Measurements from ENCODE around the gene KHDC4. TPM values are rescaled to one million over a fixed set of nuclear protein-coding genes. Genes with fewer than 3 reads are reported as not detected.
A peak's percentile ranks its signal among the peaks of the same experiment; 100 is the strongest.

KHDC4 gene
- total and polyA plus RNA-seq, 9 of the 15 experiments (the other 6 are each of a cell fraction or from before 2014, with no cell fraction given), result 12.1 to 185 (median 65.6) TPM

DNA sequence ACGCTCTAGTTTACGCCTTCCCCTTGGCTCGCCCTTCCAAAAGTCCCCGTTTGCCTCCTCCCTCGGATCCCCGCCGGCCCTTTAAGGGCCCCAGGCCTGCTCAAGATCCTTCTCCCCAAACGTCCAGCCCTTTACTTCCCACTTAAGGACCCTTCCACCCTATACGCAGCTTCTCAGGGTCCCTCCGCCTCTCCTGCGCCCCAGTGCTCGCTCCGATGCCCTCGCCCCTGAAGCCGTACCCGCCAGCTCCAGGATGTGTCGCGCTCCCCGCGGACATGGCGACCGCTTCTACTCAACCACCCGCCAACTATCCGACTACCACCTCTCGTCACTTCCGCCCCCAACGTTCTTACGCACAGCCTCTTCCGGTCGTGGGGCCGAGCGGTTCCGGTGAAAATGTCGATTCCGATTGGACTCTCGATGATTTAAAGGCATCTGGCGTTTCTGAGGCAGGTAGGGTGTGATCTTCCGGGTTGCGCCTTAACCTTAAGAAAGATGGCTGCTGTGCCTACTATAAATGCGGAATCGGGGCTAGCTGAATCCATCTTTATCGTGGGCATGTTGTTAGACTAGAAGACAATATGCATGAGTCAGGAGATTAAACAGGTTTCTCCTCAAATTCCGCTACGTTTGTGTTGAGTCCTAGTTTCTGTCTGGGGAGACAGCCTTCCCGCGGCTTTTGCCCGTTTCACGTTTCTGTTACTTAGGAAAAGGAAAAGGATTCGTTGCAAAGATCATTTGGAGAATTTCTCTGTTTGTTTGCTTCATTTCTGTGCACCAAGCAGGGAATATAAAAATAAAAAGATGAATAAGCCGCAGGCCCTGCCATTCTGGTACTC is at the start of gene KHDC4 (continued):
- peak; percentile 96 for TF ChIP-seq POLR2H (tag; IDR thresholded peaks at IDR 0.05; ENCODE audit: low read depth)
- 0 out of 4 replicates have a peak, but pooled peaks of 1 of the 2 experiments have one; percentile 20 for TF ChIP-seq NONO (IDR thresholded peaks at IDR 0.05; ENCODE audit: low read depth in 2 of 2, low read length in 1 of 2)
- peak; percentile 61; the same call in 1 of the 2 replicates for TF ChIP-seq ESRRA (IDR thresholded peaks at IDR 0.05; ENCODE audit: borderline replicate concordance, low read depth)
- TF ChIP-seq GABPA (tag; conservative IDR thresholded peaks at IDR 0.05; ENCODE audit: low read depth), result peak; percentile 99
- peak; percentile 97 for TF ChIP-seq GABPB1 (CRISPR knock-in tag; IDR thresholded peaks at IDR 0.05)
- peak; percentile 69 to 83; a peak in 2 of 4 replicates for TF ChIP-seq TEAD1 (CRISPR knock-in tag; IDR thresholded peaks at IDR 0.05)
- TF ChIP-seq RAD51 (IDR thresholded peaks at IDR 0.05; ENCODE audit: borderline replicate concordance, low read depth), result no peak
- TF ChIP-seq MTA2 (IDR thresholded peaks at IDR 0.05; ENCODE audit: low read depth), result peak; percentile 76
- TF ChIP-seq CREB1 (IDR thresholded peaks at IDR 0.05), result peak; percentile 85
- TF ChIP-seq CREB1 (CRISPR knock-in tag; IDR thresholded peaks at IDR 0.05), result peak; percentile 93
- TF ChIP-seq JUN (IDR thresholded peaks at IDR 0.05; ENCODE audit: borderline replicate concordance, low read depth, low read length), result no peak; the same call in 1 of the 2 replicates
- peak; percentile 93 for TF ChIP-seq JUN (CRISPR knock-in tag; IDR thresholded peaks at IDR 0.05; ENCODE audit: borderline replicate concordance)
- TF ChIP-seq ID3 (CRISPR knock-in tag; IDR thresholded peaks at IDR 0.05), result no peak
- peak; percentile 36 for TF ChIP-seq ID3 (tag; IDR thresholded peaks at IDR 0.05)
- TF ChIP-seq, protein P1, sequence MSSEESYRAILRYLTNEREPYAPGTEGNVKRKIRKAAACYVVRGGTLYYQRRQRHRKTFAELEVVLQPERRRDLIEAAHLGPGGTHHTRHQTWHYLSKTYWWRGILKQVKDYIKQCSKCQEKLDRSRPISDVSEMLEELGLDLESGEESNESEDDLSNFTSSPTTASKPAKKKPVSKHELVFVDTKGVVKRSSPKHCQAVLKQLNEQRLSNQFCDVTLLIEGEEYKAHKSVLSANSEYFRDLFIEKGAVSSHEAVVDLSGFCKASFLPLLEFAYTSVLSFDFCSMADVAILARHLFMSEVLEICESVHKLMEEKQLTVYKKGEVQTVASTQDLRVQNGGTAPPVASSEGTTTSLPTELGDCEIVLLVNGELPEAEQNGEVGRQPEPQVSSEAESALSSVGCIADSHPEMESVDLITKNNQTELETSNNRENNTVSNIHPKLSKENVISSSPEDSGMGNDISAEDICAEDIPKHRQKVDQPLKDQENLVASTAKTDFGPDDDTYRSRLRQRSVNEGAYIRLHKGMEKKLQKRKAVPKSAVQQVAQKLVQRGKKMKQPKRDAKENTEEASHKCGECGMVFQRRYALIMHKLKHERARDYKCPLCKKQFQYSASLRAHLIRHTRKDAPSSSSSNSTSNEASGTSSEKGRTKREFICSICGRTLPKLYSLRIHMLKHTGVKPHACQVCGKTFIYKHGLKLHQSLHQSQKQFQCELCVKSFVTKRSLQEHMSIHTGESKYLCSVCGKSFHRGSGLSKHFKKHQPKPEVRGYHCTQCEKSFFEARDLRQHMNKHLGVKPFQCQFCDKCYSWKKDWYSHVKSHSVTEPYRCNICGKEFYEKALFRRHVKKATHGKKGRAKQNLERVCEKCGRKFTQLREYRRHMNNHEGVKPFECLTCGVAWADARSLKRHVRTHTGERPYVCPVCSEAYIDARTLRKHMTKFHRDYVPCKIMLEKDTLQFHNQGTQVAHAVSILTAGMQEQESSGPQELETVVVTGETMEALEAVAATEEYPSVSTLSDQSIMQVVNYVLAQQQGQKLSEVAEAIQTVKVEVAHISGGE (CRISPR knock-in tag; IDR thresholded peaks at IDR 0.05), result peak in 1 of 3 experiments; percentile 83; a peak in 3 of 6 replicates
- peak; percentile 93 for TF ChIP-seq RBBP5 (IDR thresholded peaks at IDR 0.05; ENCODE audit: borderline replicate concordance, insufficient read depth, low read length, poor library complexity, severe bottlenecking)
- TF ChIP-seq MNT (conservative IDR thresholded peaks at IDR 0.05), result peak; percentile 59 to 82; a peak in 3 of 4 replicates
- TF ChIP-seq FOSL1 (tag; conservative IDR thresholded peaks at IDR 0.05), result peak; percentile 68
- peak; percentile 97 for TF ChIP-seq POLR2AphosphoS5 (IDR thresholded peaks at IDR 0.05; ENCODE audit: control insufficient read depth, insufficient read depth, low read depth, low read length)
- peak; percentile 100 for TF ChIP-seq PHF8 (IDR thresholded peaks at IDR 0.05; ENCODE audit: borderline replicate concordance, low read length)

All from K562 (cell line).